OCI-LY1 (cell line): ENCODE measurements around the gene PTGER3.
"Not testable (repeated sequence)": the region's sequence is repeated elsewhere in the genome, so short reads cannot be mapped to it uniquely, and the experiment has no call there.

Experiments
- H2AFZ ChIP-seq: fragments of 200-600 bp; sonication (generic), shearing (Covaris generic); 2 replicates; pipeline ENCODE4 v1.6.0; 2014; ENCODE audit warnings: antibody characterized with exemption, mild to moderate bottlenecking, low read length
- H3F3A ChIP-seq: fragments of 200-600 bp; sonication (generic), shearing (Covaris generic); 2 replicates; pipeline ENCODE4 v1.6.0; 2014; ENCODE audit warnings: mild to moderate bottlenecking, antibody characterized with exemption, low read length, moderate library complexity; ENCODE audit not compliant: insufficient read depth
- H3K27ac ChIP-seq: fragments of 200-600 bp; sonication (generic); 2 replicates; pipeline ENCODE4 v1.5.1; 2014; ENCODE audit warnings: low read length, mixed run types, mild to moderate bottlenecking, low read depth; ENCODE audit not compliant: poor library complexity, severe bottlenecking
- H3K27me3 ChIP-seq: fragments of 200-600 bp; sonication (generic); 2 replicates; pipeline ENCODE4 v1.6.0; 2014; ENCODE audit warnings: antibody characterized with exemption, mild to moderate bottlenecking, low read length, moderate library complexity; ENCODE audit not compliant: insufficient read depth
- H3K36me3 ChIP-seq: fragments of 200-600 bp; sonication (generic); 2 replicates; pipeline ENCODE4 v1.6.1; 2014; ENCODE audit warnings: mild to moderate bottlenecking, antibody characterized with exemption, low read length, moderate library complexity, mixed read lengths; ENCODE audit not compliant: insufficient read depth
- H3K4me1 ChIP-seq: fragments of 200-600 bp; sonication (generic); 2 replicates; pipeline ENCODE4 v1.5.1; 2014; ENCODE audit warnings: mild to moderate bottlenecking, low read length, moderate library complexity; ENCODE audit not compliant: insufficient read depth, severe bottlenecking
- H3K4me2 ChIP-seq: fragments of 200-600 bp; sonication (generic), shearing (Covaris generic); 2 replicates; pipeline ENCODE4 v1.6.1; 2014; ENCODE audit warnings: low read length
- H3K4me3 ChIP-seq: fragments of 200-600 bp; sonication (generic); 2 replicates; pipeline ENCODE4 v1.5.1; 2014; ENCODE audit warnings: low read length, low read depth, mild to moderate bottlenecking, mixed read lengths; ENCODE audit not compliant: poor library complexity, severe bottlenecking
- H3K79me2 ChIP-seq: fragments of 200-600 bp; shearing (Covaris generic); 2 replicates; pipeline ENCODE4 v1.6.1; 2016; ENCODE audit warnings: mixed run types, low read length, mixed read lengths; ENCODE audit not compliant: insufficient read depth
- H3K9ac ChIP-seq: fragments of 200-600 bp; sonication (generic), shearing (Covaris generic); 2 replicates; pipeline ENCODE4 v1.6.1; 2014; ENCODE audit warnings: mild to moderate bottlenecking, low read length, mixed read lengths
- H3K9me2 ChIP-seq: fragments of 200-600 bp; sonication (generic), shearing (Covaris generic); 2 replicates; pipeline ENCODE4 v1.6.1; 2014; ENCODE audit warnings: low read depth, mild to moderate bottlenecking, low read length, mixed read lengths
- H3K9me3 ChIP-seq: fragments of 200-600 bp; shearing (Covaris generic); 2 replicates; pipeline ENCODE4 v1.6.1; 2014; ENCODE audit warnings: low read length, mixed read lengths
- H4K20me1 ChIP-seq: fragments of 200-600 bp; sonication (generic), shearing (Covaris generic); 2 replicates; pipeline ENCODE4 v1.6.0; 2016; ENCODE audit warnings: mild to moderate bottlenecking, low read length; ENCODE audit not compliant: insufficient read depth
- EZH2 ChIP-seq: fragments of 200-600 bp; sonication (generic), shearing (Covaris generic); IDR thresholded peaks from 2 replicates; pipeline ENCODE4 v1.8.0; 2017; ENCODE audit warnings: borderline replicate concordance, mixed run types, mild to moderate bottlenecking, antibody characterized with exemption, low read length, moderate library complexity, mixed read lengths
- TF ChIP-seq, protein P1 (sequence below): fragments of 200-600 bp; sonication (generic), shearing (Covaris generic); IDR thresholded peaks from 2 replicates; pipeline ENCODE4 v1.5.1; 2017; ENCODE audit warnings: mild to moderate bottlenecking, antibody characterized with exemption, low read length, moderate library complexity, mixed read lengths

The PTGER3 gene

DNA sequence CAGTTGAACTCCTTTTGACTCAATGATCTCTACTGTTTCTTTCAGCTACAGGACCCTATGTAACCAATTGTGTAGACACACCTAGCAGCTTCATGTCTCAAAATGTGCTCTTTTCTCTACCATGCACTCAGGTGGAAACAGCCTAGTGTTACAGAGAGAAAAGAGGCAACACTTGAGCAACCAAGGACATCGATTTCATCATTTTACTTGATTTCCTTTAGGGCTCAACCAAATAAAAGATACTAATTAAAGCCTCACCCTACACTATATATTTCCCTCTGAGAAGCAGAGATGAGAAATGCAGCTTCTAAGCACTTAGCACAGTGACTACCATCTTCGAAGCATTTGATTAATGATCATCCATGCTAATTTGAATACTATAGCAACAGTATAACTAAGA lies 55.1 kb downstream of the PTGER3 start:
- no peak overlapping the region for H3K4me3 ChIP-seq
- TF ChIP-seq, protein P1, sequence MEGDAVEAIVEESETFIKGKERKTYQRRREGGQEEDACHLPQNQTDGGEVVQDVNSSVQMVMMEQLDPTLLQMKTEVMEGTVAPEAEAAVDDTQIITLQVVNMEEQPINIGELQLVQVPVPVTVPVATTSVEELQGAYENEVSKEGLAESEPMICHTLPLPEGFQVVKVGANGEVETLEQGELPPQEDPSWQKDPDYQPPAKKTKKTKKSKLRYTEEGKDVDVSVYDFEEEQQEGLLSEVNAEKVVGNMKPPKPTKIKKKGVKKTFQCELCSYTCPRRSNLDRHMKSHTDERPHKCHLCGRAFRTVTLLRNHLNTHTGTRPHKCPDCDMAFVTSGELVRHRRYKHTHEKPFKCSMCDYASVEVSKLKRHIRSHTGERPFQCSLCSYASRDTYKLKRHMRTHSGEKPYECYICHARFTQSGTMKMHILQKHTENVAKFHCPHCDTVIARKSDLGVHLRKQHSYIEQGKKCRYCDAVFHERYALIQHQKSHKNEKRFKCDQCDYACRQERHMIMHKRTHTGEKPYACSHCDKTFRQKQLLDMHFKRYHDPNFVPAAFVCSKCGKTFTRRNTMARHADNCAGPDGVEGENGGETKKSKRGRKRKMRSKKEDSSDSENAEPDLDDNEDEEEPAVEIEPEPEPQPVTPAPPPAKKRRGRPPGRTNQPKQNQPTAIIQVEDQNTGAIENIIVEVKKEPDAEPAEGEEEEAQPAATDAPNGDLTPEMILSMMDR = no peak
- no peak for TF ChIP-seq EZH2
- H3K79me2 ChIP-seq = no peaks in the 10 kb centered on the region
- no peak overlapping the region for H3K9ac ChIP-seq
- no peak overlapping the region for H3K27ac ChIP-seq
- no peak overlapping the region for H3K4me2 ChIP-seq
- no peaks in the 10 kb centered on the region for H3K9me3 ChIP-seq
- no peaks in the 10 kb centered on the region for H4K20me1 ChIP-seq
- H3K27me3 ChIP-seq = no peaks in the 10 kb centered on the region
- H3K36me3 ChIP-seq = no peaks in the 10 kb centered on the region
- H2AFZ ChIP-seq = no peak overlapping the region
- H3K9me2 ChIP-seq = no peaks in the 10 kb centered on the region
- H3K4me1 ChIP-seq = no peaks in the 10 kb centered on the region
- no peaks in the 10 kb centered on the region for H3F3A ChIP-seq

DNA sequence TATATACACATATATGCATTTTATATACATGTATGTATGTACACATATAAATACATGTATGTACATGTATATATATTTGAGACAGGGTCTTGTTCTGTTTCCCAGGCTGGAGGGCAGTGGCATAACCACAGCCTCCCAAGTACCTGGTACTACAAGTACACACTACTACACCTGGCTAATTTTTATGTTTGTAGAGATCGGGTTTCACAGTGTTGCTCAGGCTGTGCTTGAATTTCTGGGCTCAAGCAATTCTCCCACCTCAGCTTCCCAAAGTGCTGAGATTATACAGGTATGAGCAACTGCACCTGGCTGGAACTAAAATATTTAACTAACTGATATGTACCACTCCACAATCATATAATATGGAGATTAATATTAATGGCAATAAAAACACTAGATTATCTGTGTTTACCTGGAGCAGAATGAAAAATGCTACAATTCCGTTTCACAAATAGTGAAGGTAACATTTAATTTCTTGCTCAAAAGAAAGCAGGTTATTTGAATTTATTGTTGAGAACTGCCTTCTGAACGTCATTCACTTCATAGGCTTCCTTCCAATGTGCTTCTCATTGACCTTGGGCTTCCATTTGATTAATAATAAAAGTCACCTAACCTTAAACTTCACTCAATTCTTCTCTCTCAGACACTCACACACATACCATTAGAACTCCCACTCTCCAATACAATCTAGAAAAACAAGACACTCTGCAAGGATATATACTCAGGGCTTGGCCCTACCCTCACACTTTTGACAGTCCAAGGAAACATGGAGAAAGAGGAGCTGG lies 57.0 kb downstream of the PTGER3 start:
- H3K9ac ChIP-seq = no peak overlapping the region
- H3K4me3 ChIP-seq = no peak overlapping the region
- no peak overlapping the region for H3K27ac ChIP-seq
- no peaks in the 10 kb centered on the region for H4K20me1 ChIP-seq
- TF ChIP-seq, protein P1 = no peak
- TF ChIP-seq EZH2 = no peak
- H3K4me2 ChIP-seq = no peak overlapping the region
- no peaks in the 10 kb centered on the region for H3F3A ChIP-seq
- no peaks in the 10 kb centered on the region for H3K9me3 ChIP-seq
- no peaks in the 10 kb centered on the region for H3K4me1 ChIP-seq
- no peaks in the 10 kb centered on the region for H3K27me3 ChIP-seq
- H3K36me3 ChIP-seq = no peaks in the 10 kb centered on the region
- H3K9me2 ChIP-seq = no peaks in the 10 kb centered on the region
- no peak overlapping the region for H2AFZ ChIP-seq
- H3K79me2 ChIP-seq = no peaks in the 10 kb centered on the region

DNA sequence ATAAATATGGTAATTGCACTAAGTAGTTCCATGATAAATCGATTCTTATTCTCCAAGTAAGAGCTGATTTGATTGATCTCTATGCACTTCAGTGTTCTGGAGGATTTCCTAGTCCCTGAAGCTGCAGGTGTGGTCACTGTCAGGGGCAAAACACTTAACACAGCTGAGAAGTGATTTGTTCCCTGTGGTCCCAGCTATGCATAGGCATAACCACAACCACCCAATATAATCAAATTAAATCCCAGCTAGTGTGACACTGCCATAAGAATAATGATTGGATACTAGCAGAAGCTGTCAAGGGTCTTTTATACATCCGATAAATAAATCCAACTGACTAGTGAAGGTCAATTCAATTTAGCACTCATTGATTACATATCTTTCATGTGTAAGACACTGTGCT lies 60.1 kb downstream of the PTGER3 start:
- H3F3A ChIP-seq = no peaks in the 10 kb centered on the region
- H2AFZ ChIP-seq = no peak overlapping the region
- no peaks in the 10 kb centered on the region for H4K20me1 ChIP-seq
- H3K9me2 ChIP-seq = no peaks in the 10 kb centered on the region
- no peaks in the 10 kb centered on the region for H3K4me1 ChIP-seq
- no peaks in the 10 kb centered on the region for H3K9me3 ChIP-seq
- H3K79me2 ChIP-seq = no peaks in the 10 kb centered on the region
- H3K4me2 ChIP-seq = no peak overlapping the region
- TF ChIP-seq, protein P1 = no peak
- H3K27me3 ChIP-seq = no peaks in the 10 kb centered on the region
- H3K27ac ChIP-seq = no peak overlapping the region
- no peak overlapping the region for H3K4me3 ChIP-seq
- H3K36me3 ChIP-seq = no peaks in the 10 kb centered on the region
- H3K9ac ChIP-seq = no peak overlapping the region

DNA sequence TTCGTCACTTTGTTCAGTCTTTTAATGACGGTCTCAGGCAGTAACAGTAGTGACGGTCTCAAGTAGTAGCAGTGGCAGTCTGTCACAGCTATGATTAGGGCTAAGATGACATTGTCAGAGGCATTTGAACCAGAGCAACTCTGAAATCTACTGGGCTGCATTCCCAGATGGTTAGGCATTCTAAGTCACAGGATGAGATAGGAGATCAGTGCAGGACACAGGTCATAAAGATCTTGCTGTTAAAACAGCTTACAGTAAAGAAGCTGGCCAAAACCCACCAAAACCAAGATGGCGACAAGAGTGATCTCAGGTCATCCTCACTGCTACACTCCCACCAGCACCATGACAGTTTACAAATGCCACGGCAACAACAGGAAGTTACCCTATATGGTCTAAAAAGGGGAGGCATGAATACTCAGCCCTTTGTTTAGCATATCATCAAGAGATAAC lies 61.8 kb downstream of the PTGER3 start:
- not testable (repeated sequence) for H3K27me3 ChIP-seq, H4K20me1 ChIP-seq, H3K79me2 ChIP-seq, H3K9me3 ChIP-seq, H3K9ac ChIP-seq, H3K4me1 ChIP-seq, H3K9me2 ChIP-seq, H3K4me3 ChIP-seq, H3K4me2 ChIP-seq, H2AFZ ChIP-seq, H3K27ac ChIP-seq, H3K36me3 ChIP-seq, H3F3A ChIP-seq

DNA sequence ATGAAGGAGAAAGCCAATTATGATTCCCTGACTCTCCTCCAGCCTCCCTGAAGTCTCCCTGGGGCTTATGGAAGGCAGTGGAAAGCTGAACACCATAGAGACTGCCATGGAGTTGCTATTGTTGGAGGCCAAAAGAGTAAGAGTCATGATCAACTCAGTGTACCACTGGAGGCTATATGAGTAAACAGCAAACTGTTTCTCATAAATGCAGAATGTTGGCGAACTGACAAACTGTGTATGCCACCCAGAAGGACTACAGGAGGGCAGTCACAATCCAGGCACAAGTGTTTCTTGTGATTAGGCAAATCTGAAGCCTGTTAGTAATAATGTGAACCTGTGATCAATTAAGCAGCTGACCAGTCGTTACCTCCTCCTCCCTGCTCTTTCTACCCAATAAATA lies 62.3 kb downstream of the PTGER3 start:
- H3K4me2 ChIP-seq, H3K27ac ChIP-seq, H2AFZ ChIP-seq: not testable (repeated sequence)

More for the DNA sequence above, 62.3 kb downstream of the PTGER3 start:
- not testable (repeated sequence) for H3K27me3 ChIP-seq, H3F3A ChIP-seq, H3K4me3 ChIP-seq, H4K20me1 ChIP-seq, H3K9me3 ChIP-seq, H3K9ac ChIP-seq, H3K79me2 ChIP-seq, H3K9me2 ChIP-seq, H3K36me3 ChIP-seq, H3K4me1 ChIP-seq
